ENCODE measurements around the gene RIMBP2. TPM values are rescaled to one million over a fixed set of nuclear protein-coding genes. Genes with fewer than 3 reads are reported as not detected.

Gene RIMBP2
- total RNA-seq, 4 donors from 2014 or later = 0.22 to 1.4 (median 1.2) TPM; not detected in 1

DNA sequence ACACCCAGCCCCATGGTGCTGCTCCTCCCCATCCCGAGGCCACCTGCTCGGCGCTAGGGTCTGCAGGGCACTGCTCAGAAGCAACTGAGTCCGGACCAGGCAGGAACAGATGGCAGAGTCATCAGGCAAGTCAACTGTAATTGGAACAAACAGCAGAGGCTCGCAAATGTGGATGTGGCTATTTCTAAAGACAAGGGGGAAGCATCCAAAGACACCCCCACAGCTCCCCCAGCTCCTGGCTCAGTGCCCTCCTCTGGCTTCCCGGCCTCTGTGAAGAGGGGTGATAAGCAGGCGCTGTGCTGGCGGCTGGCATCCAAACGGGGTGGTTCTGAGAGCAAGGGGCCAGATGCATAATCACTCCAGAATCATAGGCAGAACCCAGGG, 252.8 kb downstream of the RIMBP2 start:
- WGBS, 2 donors = 71 to 74% methylated on average over 8 to 9 of the region's 9 CpGs
- H3K36me3 ChIP-seq = no peaks in the 10 kb centered on the region
- no peak overlapping the region for H3K27ac ChIP-seq
- no peaks in the 10 kb centered on the region for H3K4me1 ChIP-seq
- DNase-seq (ENCODE audit: low spot score in 2 of 2) = no peak
- no peak overlapping the region for H3K4me3 ChIP-seq
- H3K9me3 ChIP-seq = peaks cover 0 to 33% (median 0%) of the 10 kb centered on the region in 4 donors
- H3K27me3 ChIP-seq = no peaks in the 10 kb centered on the region
- TF ChIP-seq, protein P1, sequence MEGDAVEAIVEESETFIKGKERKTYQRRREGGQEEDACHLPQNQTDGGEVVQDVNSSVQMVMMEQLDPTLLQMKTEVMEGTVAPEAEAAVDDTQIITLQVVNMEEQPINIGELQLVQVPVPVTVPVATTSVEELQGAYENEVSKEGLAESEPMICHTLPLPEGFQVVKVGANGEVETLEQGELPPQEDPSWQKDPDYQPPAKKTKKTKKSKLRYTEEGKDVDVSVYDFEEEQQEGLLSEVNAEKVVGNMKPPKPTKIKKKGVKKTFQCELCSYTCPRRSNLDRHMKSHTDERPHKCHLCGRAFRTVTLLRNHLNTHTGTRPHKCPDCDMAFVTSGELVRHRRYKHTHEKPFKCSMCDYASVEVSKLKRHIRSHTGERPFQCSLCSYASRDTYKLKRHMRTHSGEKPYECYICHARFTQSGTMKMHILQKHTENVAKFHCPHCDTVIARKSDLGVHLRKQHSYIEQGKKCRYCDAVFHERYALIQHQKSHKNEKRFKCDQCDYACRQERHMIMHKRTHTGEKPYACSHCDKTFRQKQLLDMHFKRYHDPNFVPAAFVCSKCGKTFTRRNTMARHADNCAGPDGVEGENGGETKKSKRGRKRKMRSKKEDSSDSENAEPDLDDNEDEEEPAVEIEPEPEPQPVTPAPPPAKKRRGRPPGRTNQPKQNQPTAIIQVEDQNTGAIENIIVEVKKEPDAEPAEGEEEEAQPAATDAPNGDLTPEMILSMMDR (IDR thresholded peaks at IDR 0.05) = no peak
- no peak for TF ChIP-seq POLR2A (IDR thresholded peaks at IDR 0.05)
- TF ChIP-seq EP300 (IDR thresholded peaks at IDR 0.05) = no peak

DNA sequence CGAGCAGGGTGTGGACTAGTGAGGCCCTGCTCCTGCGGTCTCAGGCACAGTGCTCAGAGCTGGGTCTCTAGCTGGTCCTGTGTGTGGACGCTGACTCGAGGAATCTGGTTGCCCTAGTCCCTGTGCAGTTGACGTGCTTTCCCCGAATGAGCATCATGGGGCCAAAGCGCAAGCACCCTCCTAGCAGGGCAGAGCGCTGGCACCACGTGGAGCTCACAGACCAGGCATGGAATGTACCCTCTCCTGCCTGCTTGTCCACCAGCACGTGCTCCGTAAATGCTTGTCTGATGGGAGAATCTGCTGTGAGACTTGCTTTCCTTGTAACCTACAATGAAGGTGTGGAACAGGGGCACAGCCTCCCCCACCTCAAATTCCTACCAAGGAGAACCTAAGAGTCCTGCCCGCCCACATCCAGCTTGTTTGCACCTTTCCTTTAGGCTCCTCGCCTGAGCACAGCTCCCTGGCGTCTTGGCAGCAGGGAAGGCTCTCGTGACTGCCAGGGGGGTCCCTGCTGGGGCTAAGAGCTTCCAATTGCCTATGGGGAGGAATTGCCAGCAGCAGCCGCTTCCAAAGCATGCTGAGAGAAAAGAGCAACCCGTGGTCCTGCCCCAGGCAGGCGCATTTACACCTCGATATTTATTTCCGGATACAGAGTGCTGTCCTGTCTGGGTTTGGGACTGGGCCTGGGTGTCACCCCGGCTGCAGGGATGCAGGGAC, 253.4 kb downstream of the RIMBP2 start:
- H3K9me3 ChIP-seq = peaks cover 0 to 28% (median 0%) of the 10 kb centered on the region in 4 donors
- no peak for DNase-seq (ENCODE audit: low spot score in 2 of 2)
- H3K27me3 ChIP-seq = no peaks in the 10 kb centered on the region
- H3K27ac ChIP-seq = no peak overlapping the region
- WGBS, 2 donors = 71 to 73% methylated on average over 18 to 21 of the region's 21 CpGs
- H3K4me1 ChIP-seq = no peaks in the 10 kb centered on the region
- no peak overlapping the region for H3K4me3 ChIP-seq
- H3K36me3 ChIP-seq = no peaks in the 10 kb centered on the region
- TF ChIP-seq POLR2A (IDR thresholded peaks at IDR 0.05) (no peak), EP300 (IDR thresholded peaks at IDR 0.05) (no peak)
- TF ChIP-seq, protein P1 (IDR thresholded peaks at IDR 0.05) = no peak

DNA sequence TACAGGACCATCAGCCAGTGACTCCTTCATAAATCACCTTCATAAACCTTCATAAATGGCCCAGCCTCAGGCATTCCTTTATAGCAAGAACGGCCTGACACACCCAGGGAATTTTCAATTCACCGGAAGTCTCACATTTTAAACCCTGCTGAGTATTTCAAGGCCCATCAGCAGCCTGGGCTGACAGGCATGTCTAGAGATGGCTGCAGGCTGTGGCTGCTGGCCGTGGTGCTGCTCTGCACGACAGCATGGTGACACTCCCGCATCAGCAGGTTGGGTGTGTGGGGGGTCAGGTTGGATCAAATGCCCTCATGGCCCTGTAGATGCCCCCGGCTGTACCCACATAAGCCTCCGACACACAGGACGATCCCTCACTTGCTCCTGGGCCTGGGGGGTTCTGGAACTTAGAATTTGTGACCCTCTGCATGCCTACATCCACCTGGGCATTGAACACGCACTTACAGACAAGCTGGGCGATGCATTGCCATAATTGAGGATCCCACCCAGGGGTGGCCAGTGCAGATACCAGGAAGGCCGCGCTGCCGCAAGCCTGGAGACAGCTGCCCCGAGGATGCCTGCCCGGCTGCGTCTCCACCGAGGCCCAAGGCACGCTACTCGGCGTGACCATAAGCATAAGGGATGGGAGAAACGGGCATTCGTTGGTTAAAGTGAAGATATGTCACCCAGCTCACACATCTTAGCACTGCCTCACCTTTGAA, 254.1 kb downstream of the RIMBP2 start:
- Histone ChIP-seq H3K36me3 (no peaks in the 10 kb centered on the region), H3K4me1 (no peaks in the 10 kb centered on the region)
- WGBS, 2 donors = 76 to 83% methylated on average over 19 to 22 of the region's 22 CpGs

DNA sequence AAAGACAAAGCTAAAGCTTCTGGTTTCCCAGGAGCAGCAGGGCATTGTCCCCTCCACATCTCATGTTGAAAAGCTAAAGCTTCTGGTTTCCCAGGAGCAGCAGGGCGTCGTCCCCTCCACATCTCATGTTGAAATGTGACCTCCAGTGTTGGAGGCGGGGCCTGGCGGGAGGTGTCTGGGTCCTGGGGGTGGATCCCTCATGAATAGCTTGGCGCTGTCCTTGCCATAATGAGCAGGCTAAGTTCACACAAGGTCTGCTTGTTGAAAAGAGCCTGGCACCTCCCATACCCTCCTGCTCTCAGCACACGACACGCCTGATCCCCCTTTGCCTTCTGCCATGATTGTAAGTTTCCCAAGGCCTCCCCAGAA, 254.7 kb downstream of the RIMBP2 start:
- Histone ChIP-seq H3K4me3 (no peak overlapping the region), H3K4me1 (no peaks in the 10 kb centered on the region), H3K27me3 (no peaks in the 10 kb centered on the region), H3K36me3 (no peaks in the 10 kb centered on the region), H3K9me3 (peaks cover 0 to 16% (median 0%) of the 10 kb centered on the region in 4 donors), H3K27ac (no peak overlapping the region)
- 60 to 66% methylated on average over 4 to 7 of the region's 7 CpGs for WGBS, 2 donors
- TF ChIP-seq, protein P1 (IDR thresholded peaks at IDR 0.05) = no peak
- TF ChIP-seq POLR2A (IDR thresholded peaks at IDR 0.05) (no peak), EP300 (IDR thresholded peaks at IDR 0.05) (no peak)
- DNase-seq (ENCODE audit: low spot score in 2 of 2) = no peak

More for the DNA sequence above, 254.1 kb downstream of the RIMBP2 start:
- no peak for TF ChIP-seq EP300 (IDR thresholded peaks at IDR 0.05)
- TF ChIP-seq, protein P1 (IDR thresholded peaks at IDR 0.05) = no peak
- no peak for TF ChIP-seq POLR2A (IDR thresholded peaks at IDR 0.05)
- Histone ChIP-seq H3K4me3 (no peak overlapping the region), H3K9me3 (peaks cover 0 to 21% (median 0%) of the 10 kb centered on the region in 4 donors), H3K27me3 (no peaks in the 10 kb centered on the region), H3K27ac (no peak overlapping the region)
- DNase-seq (ENCODE audit: low spot score in 2 of 2) = no peak

All from tibial nerve (tissue), 4 donors.